ENCODE results near the gene SPIB.

The SPIB gene

DNA sequence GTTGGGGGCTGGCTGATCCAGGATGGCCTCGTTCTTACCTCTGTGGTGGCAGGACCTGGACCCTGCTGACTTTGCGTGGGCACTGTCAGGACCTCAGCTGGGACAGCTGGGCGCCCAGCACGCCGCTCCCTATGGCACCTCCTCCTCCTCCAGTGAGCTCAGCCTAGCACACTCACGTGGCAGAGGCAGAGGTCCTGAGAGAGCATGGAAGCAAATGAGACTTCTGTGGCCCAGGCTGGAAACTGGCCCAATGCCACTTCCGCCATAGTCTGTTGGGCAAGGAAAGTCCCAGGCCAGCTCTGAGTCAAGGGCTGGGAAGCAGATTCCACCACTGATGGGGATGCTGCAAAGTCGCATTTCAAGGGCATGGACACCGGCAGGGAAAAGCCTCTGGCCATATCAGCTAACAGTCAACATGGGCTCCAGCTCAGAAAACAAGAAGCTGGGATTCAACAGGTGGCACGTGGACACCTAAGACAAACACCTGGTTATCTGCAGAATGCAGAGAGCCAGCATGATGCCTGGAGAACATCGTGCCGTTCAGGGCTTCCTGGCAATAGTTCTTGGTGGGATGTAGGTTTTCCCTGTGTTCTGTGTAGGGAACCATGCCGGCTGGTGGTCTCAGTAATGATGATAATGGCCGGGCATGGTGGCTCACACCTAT, 30.6 kb downstream of the SPIB start:
- TF ChIP-seq, protein P1, sequence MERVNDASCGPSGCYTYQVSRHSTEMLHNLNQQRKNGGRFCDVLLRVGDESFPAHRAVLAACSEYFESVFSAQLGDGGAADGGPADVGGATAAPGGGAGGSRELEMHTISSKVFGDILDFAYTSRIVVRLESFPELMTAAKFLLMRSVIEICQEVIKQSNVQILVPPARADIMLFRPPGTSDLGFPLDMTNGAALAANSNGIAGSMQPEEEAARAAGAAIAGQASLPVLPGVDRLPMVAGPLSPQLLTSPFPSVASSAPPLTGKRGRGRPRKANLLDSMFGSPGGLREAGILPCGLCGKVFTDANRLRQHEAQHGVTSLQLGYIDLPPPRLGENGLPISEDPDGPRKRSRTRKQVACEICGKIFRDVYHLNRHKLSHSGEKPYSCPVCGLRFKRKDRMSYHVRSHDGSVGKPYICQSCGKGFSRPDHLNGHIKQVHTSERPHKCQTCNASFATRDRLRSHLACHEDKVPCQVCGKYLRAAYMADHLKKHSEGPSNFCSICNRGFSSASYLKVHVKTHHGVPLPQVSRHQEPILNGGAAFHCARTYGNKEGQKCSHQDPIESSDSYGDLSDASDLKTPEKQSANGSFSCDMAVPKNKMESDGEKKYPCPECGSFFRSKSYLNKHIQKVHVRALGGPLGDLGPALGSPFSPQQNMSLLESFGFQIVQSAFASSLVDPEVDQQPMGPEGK (CRISPR knock-in tag; IDR thresholded peaks at IDR 0.05; ENCODE audit: borderline replicate concordance), result no peak

DNA sequence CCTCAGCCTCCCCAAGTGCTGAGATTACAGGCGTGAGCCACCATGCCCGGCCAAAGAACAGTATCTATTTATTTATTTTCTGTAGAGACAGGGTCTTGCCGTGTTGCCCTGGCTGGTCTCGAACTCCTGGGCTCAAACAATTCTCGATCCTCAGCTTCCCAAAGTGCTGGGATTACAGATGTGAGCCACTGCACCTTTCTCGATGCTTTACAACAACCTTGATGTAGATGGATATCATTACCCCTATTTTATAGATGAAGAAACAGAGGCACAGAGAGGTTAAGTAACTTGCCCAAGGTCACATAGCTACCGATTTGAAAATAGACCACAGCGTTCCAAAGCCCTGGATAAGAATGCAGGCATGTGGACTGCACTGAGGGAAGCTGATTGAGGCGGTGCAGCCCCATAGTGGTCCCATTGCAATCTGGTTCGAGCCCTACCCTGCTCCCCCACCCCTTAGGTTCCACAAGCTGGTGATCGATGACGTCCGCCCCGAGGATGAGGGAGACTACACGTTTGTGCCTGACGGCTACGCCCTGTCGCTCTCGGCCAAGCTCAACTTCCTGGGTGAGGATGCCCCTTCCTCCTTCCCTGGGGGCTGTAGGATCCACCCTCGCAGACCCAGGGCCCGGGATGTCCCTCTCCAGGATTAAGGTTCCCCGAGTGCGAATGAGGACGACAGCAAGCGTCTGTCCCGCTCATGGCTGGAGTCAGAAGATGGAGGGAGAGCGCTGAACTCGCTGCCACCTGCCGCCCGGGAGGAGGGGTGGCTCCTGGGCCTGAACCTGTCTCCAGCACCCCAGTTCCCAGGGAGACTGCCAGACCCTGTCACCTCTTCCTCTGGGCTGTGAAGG, 31.9 kb downstream of the SPIB start:
- no peak for TF ChIP-seq TCF4 (CRISPR knock-in tag; IDR thresholded peaks at IDR 0.05; ENCODE audit: borderline replicate concordance)
- TF ChIP-seq BACH2 (CRISPR knock-in tag; IDR thresholded peaks at IDR 0.05; ENCODE audit: borderline replicate concordance), result no peak
- TF ChIP-seq, protein P2, sequence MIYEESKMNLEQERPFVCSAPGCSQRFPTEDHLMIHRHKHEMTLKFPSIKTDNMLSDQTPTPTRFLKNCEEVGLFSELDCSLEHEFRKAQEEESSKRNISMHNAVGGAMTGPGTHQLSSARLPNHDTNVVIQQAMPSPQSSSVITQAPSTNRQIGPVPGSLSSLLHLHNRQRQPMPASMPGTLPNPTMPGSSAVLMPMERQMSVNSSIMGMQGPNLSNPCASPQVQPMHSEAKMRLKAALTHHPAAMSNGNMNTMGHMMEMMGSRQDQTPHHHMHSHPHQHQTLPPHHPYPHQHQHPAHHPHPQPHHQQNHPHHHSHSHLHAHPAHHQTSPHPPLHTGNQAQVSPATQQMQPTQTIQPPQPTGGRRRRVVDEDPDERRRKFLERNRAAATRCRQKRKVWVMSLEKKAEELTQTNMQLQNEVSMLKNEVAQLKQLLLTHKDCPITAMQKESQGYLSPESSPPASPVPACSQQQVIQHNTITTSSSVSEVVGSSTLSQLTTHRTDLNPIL (CRISPR knock-in tag; IDR thresholded peaks at IDR 0.05; ENCODE audit: low read depth), result no peak
- TF ChIP-seq ARNTL (CRISPR knock-in tag; IDR thresholded peaks at IDR 0.05; ENCODE audit: borderline replicate concordance, low read depth), result no peak
- TF ChIP-seq ZNF8 (CRISPR knock-in tag; IDR thresholded peaks at IDR 0.05), result no peak
- TF ChIP-seq ESRRG (CRISPR knock-in tag; IDR thresholded peaks at IDR 0.05), result no peak
- TF ChIP-seq ISL1 (CRISPR knock-in tag; IDR thresholded peaks at IDR 0.05), result no peak
- TF ChIP-seq ZNF70 (CRISPR knock-in tag; IDR thresholded peaks at IDR 0.05), result no peak
- TF ChIP-seq, protein P3, sequence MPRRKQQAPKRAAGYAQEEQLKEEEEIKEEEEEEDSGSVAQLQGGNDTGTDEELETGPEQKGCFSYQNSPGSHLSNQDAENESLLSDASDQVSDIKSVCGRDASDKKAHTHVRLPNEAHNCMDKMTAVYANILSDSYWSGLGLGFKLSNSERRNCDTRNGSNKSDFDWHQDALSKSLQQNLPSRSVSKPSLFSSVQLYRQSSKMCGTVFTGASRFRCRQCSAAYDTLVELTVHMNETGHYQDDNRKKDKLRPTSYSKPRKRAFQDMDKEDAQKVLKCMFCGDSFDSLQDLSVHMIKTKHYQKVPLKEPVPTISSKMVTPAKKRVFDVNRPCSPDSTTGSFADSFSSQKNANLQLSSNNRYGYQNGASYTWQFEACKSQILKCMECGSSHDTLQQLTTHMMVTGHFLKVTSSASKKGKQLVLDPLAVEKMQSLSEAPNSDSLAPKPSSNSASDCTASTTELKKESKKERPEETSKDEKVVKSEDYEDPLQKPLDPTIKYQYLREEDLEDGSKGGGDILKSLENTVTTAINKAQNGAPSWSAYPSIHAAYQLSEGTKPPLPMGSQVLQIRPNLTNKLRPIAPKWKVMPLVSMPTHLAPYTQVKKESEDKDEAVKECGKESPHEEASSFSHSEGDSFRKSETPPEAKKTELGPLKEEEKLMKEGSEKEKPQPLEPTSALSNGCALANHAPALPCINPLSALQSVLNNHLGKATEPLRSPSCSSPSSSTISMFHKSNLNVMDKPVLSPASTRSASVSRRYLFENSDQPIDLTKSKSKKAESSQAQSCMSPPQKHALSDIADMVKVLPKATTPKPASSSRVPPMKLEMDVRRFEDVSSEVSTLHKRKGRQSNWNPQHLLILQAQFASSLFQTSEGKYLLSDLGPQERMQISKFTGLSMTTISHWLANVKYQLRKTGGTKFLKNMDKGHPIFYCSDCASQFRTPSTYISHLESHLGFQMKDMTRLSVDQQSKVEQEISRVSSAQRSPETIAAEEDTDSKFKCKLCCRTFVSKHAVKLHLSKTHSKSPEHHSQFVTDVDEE (CRISPR knock-in tag; IDR thresholded peaks at IDR 0.05), result no peak
- no peak for TF ChIP-seq OSR1 (CRISPR knock-in tag; IDR thresholded peaks at IDR 0.05)
- TF ChIP-seq, protein P1 (CRISPR knock-in tag; IDR thresholded peaks at IDR 0.05; ENCODE audit: borderline replicate concordance), result no peak
- no peak for TF ChIP-seq CSDC2 (CRISPR knock-in tag; IDR thresholded peaks at IDR 0.05)
- TF ChIP-seq SNAI2 (CRISPR knock-in tag; IDR thresholded peaks at IDR 0.05), result no peak
- no peak for TF ChIP-seq ZC3H10 (CRISPR knock-in tag; IDR thresholded peaks at IDR 0.05)
- no peak for TF ChIP-seq RARB (CRISPR knock-in tag; IDR thresholded peaks at IDR 0.05)
- TF ChIP-seq, protein P4, sequence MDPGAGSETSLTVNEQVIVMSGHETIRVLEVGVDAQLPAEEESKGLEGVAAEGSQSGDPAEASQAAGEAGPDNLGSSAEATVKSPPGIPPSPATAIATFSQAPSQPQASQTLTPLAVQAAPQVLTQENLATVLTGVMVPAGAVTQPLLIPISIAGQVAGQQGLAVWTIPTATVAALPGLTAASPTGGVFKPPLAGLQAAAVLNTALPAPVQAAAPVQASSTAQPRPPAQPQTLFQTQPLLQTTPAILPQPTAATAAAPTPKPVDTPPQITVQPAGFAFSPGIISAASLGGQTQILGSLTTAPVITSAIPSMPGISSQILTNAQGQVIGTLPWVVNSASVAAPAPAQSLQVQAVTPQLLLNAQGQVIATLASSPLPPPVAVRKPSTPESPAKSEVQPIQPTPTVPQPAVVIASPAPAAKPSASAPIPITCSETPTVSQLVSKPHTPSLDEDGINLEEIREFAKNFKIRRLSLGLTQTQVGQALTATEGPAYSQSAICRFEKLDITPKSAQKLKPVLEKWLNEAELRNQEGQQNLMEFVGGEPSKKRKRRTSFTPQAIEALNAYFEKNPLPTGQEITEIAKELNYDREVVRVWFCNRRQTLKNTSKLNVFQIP (CRISPR knock-in tag; IDR thresholded peaks at IDR 0.05; ENCODE audit: borderline replicate concordance, low read depth), result no peak
- no peak for TF ChIP-seq PPARA (CRISPR knock-in tag; IDR thresholded peaks at IDR 0.05; ENCODE audit: borderline replicate concordance)
- TF ChIP-seq ZFP3 (CRISPR knock-in tag; IDR thresholded peaks at IDR 0.05), result no peak
- no peak for TF ChIP-seq TOX (CRISPR knock-in tag; IDR thresholded peaks at IDR 0.05; ENCODE audit: borderline replicate concordance)
- no peak for ATAC-seq

More for the DNA sequence above, 30.6 kb downstream of the SPIB start:
- ATAC-seq, result no peak; the same call in 2 of the 3 replicates

DNA sequence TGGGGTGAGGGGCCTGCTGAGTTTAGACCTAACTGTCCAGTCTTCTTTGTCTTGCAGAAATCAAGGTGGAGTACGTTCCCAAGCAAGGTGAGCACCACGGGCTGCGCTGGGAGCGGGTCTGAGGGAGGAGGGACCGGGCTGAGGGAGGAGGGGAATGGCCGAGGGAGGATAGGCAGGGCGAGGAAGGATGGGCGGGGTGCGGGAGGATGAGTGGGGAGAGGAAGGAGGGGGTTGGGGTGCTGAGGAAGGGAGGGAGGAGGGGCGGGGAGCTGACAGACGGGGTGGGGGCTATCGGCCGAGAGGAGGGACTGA, 32.4 kb downstream of the SPIB start:
- ATAC-seq, result no peak
- TF ChIP-seq ZNF565 (CRISPR knock-in tag; conservative IDR thresholded peaks at IDR 0.05; ENCODE audit: low read depth), result no peak
- no peak for TF ChIP-seq PPARA (CRISPR knock-in tag; IDR thresholded peaks at IDR 0.05; ENCODE audit: borderline replicate concordance)
- no peak for TF ChIP-seq CSDC2 (CRISPR knock-in tag; IDR thresholded peaks at IDR 0.05)
- TF ChIP-seq, protein P4 (CRISPR knock-in tag; IDR thresholded peaks at IDR 0.05; ENCODE audit: borderline replicate concordance, low read depth), result no peak
- TF ChIP-seq ZFP3 (CRISPR knock-in tag; IDR thresholded peaks at IDR 0.05), result no peak
- TF ChIP-seq OSR1 (CRISPR knock-in tag; IDR thresholded peaks at IDR 0.05), result no peak
- no peak for TF ChIP-seq RARB (CRISPR knock-in tag; IDR thresholded peaks at IDR 0.05)
- no peak for TF ChIP-seq TOX (CRISPR knock-in tag; IDR thresholded peaks at IDR 0.05; ENCODE audit: borderline replicate concordance)
- TF ChIP-seq, protein P2 (CRISPR knock-in tag; IDR thresholded peaks at IDR 0.05; ENCODE audit: low read depth), result no peak
- TF ChIP-seq BACH2 (CRISPR knock-in tag; IDR thresholded peaks at IDR 0.05; ENCODE audit: borderline replicate concordance), result no peak
- TF ChIP-seq, protein P1 (CRISPR knock-in tag; IDR thresholded peaks at IDR 0.05; ENCODE audit: borderline replicate concordance), result no peak
- no peak for TF ChIP-seq ISL1 (CRISPR knock-in tag; IDR thresholded peaks at IDR 0.05)
